ES-I3 (cell line): ENCODE results near the gene LDHB.
"Not testable (repeated sequence)": the region's sequence is repeated elsewhere in the genome, so short reads cannot be mapped to it uniquely, and the experiment has no call there.

ENCODE experiments used
- H3K36me3 ChIP-seq: 2 replicates; pipeline ENCODE4 v1.6.1; 2013; ENCODE audit warnings: mild to moderate bottlenecking, low read length, control low read depth, moderate library complexity; ENCODE audit not compliant: insufficient read depth
- H3K4me1 ChIP-seq: 2 replicates; pipeline ENCODE4 v1.6.1; 2013; ENCODE audit warnings: mild to moderate bottlenecking, control low read depth, low read length; ENCODE audit not compliant: insufficient read depth
- H3K9ac ChIP-seq: 2 replicates; pipeline ENCODE4 v1.6.1; 2013; ENCODE audit warnings: low read depth, mild to moderate bottlenecking, low read length, moderate library complexity
- H3K9me3 ChIP-seq: 2 replicates; pipeline ENCODE4 v1.6.1; 2013; ENCODE audit warnings: mild to moderate bottlenecking, low read length, moderate library complexity; ENCODE audit not compliant: control insufficient read depth, insufficient read depth

Gene LDHB

DNA sequence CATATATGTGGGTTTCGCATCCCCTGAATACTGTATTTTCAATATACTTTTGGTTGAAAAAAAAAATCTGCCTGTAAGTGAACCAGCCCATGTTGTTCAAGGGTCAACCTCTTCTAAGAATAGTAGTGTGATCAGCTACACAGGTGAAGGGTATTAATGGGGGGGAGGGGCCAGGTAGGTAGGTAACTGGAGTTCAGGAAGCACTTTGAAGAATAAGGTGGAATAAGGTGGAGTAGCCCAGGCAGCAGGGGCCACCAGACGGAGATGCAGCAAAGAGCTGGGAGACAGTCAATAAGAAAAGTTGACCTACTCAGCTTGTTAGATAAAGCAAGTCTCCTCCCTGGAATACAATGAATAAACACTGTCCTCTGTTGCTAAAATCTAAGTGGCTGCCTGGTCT is 9.3 kb downstream of the LDHB start:
- Histone ChIP-seq H3K9ac (no peak overlapping the region), H3K9me3 (no peaks in the 10 kb centered on the region), H3K4me1 (peaks cover 27% of the 10 kb centered on the region), H3K36me3 (peaks cover 21% of the 10 kb centered on the region)

GRCh38 chr12:21647179-21647578 is 10.5 kb downstream of the LDHB start:
- Histone ChIP-seq H3K9me3 (no peaks in the 10 kb centered on the region), H3K9ac (no peak overlapping the region), H3K4me1 (peaks cover 36% of the 10 kb centered on the region), H3K36me3 (peaks cover 27% of the 10 kb centered on the region)

- peaks cover 39% of the 10 kb centered on the region for H3K36me3 ChIP-seq
- not testable (repeated sequence) for H3K9ac ChIP-seq, H3K9me3 ChIP-seq
- H3K4me1 ChIP-seq, result peaks cover 36% of the 10 kb centered on the region
Observed at GRCh38 chr12:21645041-21645500, 12.6 kb downstream of the LDHB start.

DNA sequence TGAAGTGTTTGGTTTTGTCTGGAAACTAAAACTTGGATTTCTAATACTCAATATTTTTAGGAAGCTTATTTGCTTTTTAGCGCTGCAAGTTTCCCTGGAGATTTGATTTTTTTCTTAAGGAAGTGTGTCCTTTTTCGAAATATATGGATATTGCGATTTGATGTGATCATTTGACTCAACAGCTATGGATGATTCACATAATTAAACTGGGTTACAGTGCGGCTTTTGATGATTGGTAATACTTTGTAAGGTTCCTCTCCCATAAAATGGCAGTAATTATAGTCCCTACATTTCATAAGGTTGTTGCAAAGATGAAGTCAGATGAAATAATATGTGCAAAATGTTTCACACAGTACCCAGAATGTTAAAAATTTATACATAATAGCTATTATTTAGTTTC is 13.1 kb downstream of the LDHB start:
- H3K9ac ChIP-seq, result no peak overlapping the region
- H3K36me3 ChIP-seq, result peaks cover 39% of the 10 kb centered on the region
- H3K9me3 ChIP-seq, result no peaks in the 10 kb centered on the region
- peaks cover 36% of the 10 kb centered on the region for H3K4me1 ChIP-seq

GRCh38 chr12:21643758-21644157 is 13.9 kb downstream of the LDHB start:
- Histone ChIP-seq H3K9ac (no peak overlapping the region), H3K36me3 (peaks cover 34% of the 10 kb centered on the region), H3K4me1 (peaks cover 36% of the 10 kb centered on the region), H3K9me3 (no peaks in the 10 kb centered on the region)

GRCh38 chr12:21642707-21643389 is 14.8 kb downstream of the LDHB start:
- Histone ChIP-seq H3K9ac (no peak overlapping the region), H3K9me3 (no peaks in the 10 kb centered on the region), H3K36me3 (peaks cover 30% of the 10 kb centered on the region), H3K4me1 (peaks cover 36% of the 10 kb centered on the region)

GRCh38 chr12:21638054-21638891 is 19.4 kb downstream of the LDHB start:
- peaks cover 7% of the 10 kb centered on the region; the same call in 1 of the 2 replicates for H3K4me1 ChIP-seq
- no peak overlapping the region for H3K9ac ChIP-seq
- peaks cover 32% of the 10 kb centered on the region for H3K36me3 ChIP-seq
- no peaks in the 10 kb centered on the region for H3K9me3 ChIP-seq

DNA sequence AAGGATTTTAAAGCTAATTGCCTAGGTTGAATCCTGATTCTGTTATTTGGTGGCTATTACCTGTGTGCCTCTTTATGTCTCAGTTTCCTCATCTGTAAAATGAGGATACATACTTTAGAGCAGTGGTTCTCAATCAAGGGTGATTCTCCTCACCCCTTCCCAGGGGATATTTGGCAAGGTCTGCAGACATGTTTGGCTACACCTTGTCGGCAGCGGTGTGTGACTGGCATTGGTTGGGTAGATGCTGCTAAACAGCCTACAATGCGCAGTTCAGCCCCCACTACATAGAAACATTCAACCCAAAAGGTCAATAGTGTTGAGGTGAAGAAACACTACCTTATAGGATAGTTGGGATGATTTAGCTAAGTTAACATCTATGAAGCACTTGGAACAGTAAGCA is 23.4 kb downstream of the LDHB start:
- Histone ChIP-seq H3K4me1 (no peaks in the 10 kb centered on the region), H3K9me3 (no peaks in the 10 kb centered on the region), H3K36me3 (peaks cover 14% of the 10 kb centered on the region), H3K9ac (no peak overlapping the region)

- Histone ChIP-seq H3K4me1 (no peaks in the 10 kb centered on the region), H3K9me3 (no peaks in the 10 kb centered on the region), H3K9ac (no peak overlapping the region), H3K36me3 (peaks cover 10% of the 10 kb centered on the region)
Observed at GRCh38 chr12:21631367-21631766, 26.3 kb downstream of the LDHB start.

- H3K4me1 ChIP-seq, result no peaks in the 10 kb centered on the region
- no peaks in the 10 kb centered on the region for H3K36me3 ChIP-seq
- no peaks in the 10 kb centered on the region for H3K9me3 ChIP-seq
- H3K9ac ChIP-seq, result no peak overlapping the region
Observed at GRCh38 chr12:21627924-21628323, 29.7 kb downstream of the LDHB start.

DNA sequence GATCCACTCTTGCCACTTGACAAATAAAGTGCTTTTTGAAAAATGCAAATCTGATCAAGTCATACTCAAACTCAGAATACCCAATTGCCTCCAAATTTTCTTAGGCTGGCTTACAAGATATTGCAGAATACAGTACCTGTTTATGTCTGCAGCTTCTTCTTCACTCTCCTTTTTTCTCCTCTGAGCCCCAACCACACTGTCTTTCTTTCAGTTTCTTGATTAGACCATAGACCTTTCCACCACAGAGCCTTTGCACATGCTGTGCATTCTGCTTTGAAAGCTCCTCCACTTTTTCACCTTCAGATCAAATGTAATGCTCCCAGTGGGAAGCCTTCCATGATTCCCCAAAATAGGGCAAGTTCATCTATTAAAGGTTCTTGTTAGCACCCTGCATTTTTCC is 39.1 kb downstream of the LDHB start:
- Histone ChIP-seq H3K9ac (no peak overlapping the region), H3K36me3 (no peaks in the 10 kb centered on the region), H3K9me3 (no peaks in the 10 kb centered on the region), H3K4me1 (no peaks in the 10 kb centered on the region)

- Histone ChIP-seq H3K9me3 (no peaks in the 10 kb centered on the region), H3K36me3 (no peaks in the 10 kb centered on the region), H3K9ac (no peak overlapping the region), H3K4me1 (no peaks in the 10 kb centered on the region)
Observed at GRCh38 chr12:21617030-21617429, 40.6 kb downstream of the LDHB start.

DNA sequence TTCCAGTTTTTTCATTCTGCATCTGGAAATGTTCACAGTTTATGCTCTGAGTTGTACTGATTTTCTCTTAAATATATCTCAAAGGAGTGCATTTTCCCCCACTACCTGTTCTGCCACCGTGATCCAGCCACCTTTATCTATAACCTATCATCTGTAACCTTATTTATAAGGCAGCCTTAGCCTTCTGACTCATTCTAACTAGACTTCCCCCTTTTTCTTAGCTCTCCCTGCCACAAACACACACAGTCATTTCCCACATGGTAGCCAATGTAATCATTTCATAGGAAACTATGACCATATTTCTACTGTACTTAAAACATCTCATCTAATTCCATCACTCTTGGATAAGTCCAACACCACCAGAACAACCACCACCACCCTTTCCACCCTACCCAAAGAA is 42.2 kb downstream of the LDHB start:
- no peaks in the 10 kb centered on the region for H3K36me3 ChIP-seq
- no peak overlapping the region for H3K9ac ChIP-seq
- no peaks in the 10 kb centered on the region for H3K9me3 ChIP-seq
- H3K4me1 ChIP-seq, result no peaks in the 10 kb centered on the region

- H3K36me3 ChIP-seq, result no peaks in the 10 kb centered on the region
- H3K9me3 ChIP-seq, result no peaks in the 10 kb centered on the region
- H3K4me1 ChIP-seq, result no peaks in the 10 kb centered on the region
- H3K9ac ChIP-seq, result no peak overlapping the region
Observed at GRCh38 chr12:21614506-21614905, 43.1 kb downstream of the LDHB start.

GRCh38 chr12:21613931-21614330 is 43.7 kb downstream of the LDHB start:
- Histone ChIP-seq H3K9me3 (no peaks in the 10 kb centered on the region), H3K4me1 (no peaks in the 10 kb centered on the region), H3K36me3 (no peaks in the 10 kb centered on the region), H3K9ac (no peak overlapping the region)
